ENCODE measurements around the gene SYT7. TPM values are rescaled to one million over a fixed set of nuclear protein-coding genes. Genes with fewer than 3 reads are reported as not detected.
"Not testable (repeated sequence)": the region's sequence is repeated elsewhere in the genome, so short reads cannot be mapped to it uniquely, and the experiment has no call there.

SYT7 gene, protein sequence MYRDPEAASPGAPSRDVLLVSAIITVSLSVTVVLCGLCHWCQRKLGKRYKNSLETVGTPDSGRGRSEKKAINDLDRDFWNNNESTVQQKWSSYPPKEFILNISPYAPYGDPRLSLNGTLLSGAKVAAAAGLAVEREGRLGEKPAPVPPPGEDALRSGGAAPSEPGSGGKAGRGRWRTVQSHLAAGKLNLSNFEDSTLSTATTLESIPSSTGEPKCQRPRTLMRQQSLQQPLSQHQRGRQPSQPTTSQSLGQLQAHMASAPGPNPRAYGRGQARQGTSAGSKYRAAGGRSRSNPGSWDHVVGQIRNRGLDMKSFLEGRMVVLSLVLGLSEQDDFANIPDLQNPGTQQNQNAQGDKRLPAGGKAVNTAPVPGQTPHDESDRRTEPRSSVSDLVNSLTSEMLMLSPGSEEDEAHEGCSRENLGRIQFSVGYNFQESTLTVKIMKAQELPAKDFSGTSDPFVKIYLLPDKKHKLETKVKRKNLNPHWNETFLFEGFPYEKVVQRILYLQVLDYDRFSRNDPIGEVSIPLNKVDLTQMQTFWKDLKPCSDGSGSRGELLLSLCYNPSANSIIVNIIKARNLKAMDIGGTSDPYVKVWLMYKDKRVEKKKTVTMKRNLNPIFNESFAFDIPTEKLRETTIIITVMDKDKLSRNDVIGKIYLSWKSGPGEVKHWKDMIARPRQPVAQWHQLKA
- 0.69 and 2.6 TPM in 2 replicates for total RNA-seq (2014; rRNA removed; shearing (Covaris generic))
- 1.6 and 1.9 TPM in 2 replicates for polyA plus RNA-seq (2015; cell fraction: cytosol; rRNA removed)
- 0.79 and 5.2 TPM in 2 replicates for polyA plus RNA-seq (2015; cell fraction: nucleus; rRNA removed)

DNA sequence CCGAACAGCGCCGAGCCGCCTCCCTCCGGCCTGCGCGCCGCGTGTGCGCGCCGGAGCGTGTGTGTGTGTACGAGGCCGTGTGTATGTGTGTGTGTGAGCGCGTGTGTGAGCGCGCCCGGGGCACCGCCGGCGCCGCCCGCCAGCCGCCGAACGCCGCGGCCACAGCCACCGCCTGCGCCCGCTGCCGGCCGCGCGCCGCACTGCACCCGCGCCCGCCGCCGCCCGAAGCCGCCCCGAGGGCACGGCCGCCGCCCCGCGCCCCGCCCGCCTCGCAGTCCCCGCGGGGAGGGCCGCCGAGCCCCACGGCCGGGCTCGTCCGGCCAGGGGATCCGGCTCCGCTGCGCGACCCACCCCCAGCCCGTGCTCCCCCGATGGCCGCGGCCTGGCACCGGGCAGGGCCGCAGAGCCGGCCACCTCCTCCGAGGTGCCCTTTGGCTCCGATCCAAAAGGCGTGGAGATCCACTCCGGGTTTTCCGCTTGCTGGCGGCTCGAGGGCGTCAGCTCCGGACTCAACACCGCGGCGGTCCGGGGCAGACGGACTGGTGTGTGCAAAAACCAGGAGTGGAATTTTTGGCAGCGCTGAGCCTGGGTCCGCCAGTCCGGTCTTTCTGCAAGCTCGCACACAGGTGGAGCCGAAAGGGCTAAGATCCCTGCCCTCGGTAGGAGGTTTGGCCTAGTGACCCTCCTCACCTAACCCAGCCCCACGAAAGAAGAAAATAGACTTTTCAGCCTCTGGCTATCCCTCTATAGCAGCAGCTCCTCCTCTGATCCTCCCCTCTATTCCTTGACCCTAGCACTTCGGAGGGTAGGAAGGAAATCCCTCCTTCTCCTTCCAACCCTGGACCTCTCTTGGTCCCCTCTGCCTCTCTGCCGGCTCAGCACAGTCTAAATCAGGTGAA is at the start of gene SYT7:
Gene SYT7, minus strand, starts transcription at position 47 of the 899 bp plus-strand sequence. CDS start 256 bp downstream, outside the sequence.
- peak; percentile 92 for DNase-seq (ENCODE audit: low read depth, low spot score)
- in situ Hi-C loops (cut with HindIII; ENCODE audit: low pct_unique_long_range_greater_than_20kb, low sequenced_read_pairs): no loop called here

DNA sequence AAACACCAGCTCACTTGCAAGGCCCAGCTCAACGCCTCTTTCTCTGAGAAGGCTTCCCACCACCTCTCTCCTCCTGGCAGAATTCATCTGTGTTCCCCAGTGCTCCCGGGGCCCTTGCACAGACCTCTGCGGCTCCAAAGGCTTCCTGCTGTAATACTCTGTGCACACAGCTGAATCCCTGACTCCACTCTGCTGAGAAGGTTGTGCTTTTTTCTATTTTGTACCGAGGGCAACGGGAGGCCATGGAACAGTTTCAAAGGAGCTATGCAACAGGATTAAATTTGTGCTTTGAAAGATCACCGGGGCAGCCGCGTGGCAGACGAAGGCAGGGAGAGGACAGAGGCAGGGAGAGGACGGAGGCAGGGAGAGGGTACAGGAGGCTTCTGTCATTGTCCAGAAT is 49.2 kb upstream of the SYT7 start:
- in situ Hi-C loops (cut with HindIII; ENCODE audit: low pct_unique_long_range_greater_than_20kb, low sequenced_read_pairs): no loop called here
- no peak for DNase-seq (ENCODE audit: low read depth, low spot score)

DNA sequence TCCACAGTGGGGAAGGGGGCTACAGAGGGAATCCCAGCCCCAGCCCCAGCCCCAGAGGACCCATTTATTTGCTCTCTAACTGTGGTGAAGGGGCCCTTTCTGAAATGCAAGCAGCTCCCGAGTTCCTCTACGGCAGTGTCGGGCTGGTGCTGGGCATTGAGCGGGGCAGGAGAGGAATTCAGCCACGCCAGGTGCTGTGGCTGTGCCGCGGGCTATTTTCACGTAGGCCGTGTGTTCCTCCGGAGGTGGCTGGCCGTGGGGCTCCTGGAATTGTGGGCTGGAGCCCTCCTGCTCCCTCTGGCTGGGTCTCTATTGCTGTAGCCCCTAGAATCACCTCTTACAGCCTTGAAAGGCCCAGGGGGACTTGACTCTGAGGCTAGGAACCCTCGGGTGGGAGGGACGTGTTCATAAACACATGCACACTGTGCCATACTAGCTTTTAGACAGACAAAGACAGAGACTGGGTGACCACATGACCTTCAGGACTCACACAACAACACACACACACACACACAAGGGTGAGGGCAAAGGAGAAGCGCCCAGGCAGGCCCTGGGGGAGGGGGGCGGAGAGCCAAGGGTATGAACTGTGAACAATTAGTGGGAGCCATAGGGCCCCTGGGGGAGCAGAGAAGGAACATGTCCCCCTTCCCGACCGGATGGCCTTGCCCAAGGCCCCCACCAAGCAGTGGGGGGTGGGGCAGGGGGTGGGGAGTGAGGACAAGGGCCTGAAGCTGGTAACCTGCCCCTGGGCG is 48.4 kb upstream of the SYT7 start:
- in situ Hi-C loops (cut with HindIII; ENCODE audit: low pct_unique_long_range_greater_than_20kb, low sequenced_read_pairs): no loop called here
- DNase-seq (ENCODE audit: low read depth, low spot score): no peak

DNA sequence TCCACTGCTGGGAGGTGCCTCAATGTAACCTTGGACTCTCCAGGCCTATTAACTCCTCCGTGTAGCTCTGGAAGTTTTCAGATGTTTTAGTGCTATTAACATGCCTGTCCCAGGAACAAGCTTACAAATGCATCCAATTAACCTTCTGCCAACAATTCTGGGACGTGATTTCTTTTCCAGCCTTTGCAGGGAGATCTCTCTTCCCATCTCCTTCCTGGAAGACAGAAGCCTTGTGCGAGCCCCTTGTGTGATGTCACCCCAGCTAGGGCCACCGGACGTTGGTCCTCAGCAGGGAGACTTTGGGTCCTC is 47.7 kb upstream of the SYT7 start:
- DNase-seq (ENCODE audit: low read depth, low spot score): no peak
- in situ Hi-C loops (cut with HindIII; ENCODE audit: low pct_unique_long_range_greater_than_20kb, low sequenced_read_pairs): no loop called here

DNA sequence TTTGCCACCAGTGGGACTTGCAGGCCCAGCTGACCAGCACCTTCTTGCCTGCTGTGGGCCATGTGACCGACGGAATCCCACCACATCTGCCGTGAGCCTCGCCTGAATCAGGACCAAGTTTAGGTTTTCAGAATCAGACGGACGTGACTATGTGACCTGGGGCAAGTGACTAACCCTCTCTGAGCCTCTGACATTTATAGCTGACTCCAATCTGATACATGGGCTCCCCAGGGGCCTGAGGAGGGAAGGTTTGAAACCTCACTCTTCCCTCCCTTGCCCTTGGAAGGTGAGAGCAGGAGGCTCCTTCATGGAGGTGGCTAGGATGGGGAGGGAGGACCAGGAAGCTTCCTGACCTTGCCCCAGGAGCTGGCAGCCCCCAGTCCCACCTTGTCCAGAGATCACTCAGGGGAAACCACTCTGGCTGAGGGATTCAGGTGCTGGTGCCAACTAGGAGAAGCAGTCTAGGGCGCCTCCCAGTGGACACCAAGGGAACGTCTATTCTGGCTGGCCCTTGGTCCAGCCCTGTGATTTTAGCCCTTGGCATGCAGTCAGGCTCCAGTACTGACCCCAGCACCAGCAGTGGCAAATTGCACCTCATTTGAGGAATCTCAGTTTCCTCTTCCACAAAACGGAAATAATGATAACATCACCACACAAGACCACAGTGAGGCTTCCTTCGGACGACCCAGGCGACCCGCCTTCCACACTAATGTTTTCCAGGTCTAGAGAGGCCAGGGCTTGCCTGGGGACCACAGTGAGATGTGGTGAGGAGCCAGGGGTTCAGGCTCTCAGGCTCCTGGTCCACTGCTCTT is 47.2 kb upstream of the SYT7 start:
- DNase-seq (ENCODE audit: low read depth, low spot score): peak; percentile 64
- in situ Hi-C loops (cut with HindIII; ENCODE audit: low pct_unique_long_range_greater_than_20kb, low sequenced_read_pairs): no loop called here

DNA sequence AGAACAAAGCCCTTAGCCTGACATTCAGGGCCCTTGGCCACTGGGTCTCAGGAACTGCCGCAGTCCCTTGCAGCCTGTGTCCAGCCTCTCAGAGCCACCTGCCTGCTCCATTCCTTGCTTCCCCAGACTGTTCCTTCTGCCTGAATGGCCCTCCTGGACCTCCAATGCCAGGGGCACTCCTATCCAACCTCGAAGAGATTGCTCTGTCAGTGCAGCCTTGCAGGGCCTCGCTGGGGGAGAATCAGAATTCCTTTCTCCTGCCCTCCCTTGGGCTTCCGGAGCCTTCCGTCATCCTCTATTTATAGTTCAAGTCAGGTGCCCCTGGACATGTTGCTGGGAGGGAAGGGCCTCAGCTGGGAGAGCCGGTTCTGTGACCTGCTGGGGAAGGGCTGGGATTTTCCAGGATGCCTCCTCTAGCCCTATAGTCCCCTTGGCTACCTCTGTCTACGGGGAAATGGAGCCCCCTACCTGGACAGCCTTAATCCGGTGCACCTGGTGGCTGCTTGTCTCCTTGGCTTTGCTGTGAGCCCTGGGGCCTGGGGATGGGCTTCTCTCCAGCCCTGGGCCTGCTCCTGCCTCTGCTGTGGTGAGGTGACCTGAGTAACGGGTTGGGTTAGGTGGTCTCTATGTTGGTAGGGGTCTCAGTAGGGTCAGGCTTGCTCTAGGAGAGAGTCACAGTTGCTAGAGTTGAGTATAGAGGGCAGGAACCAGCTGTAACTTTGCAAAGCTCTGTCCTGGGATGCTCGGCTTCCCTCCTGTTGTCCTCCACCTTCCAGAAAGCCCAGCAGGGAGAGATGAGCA is 45.9 kb upstream of the SYT7 start:
- DNase-seq (ENCODE audit: low read depth, low spot score): peak; percentile 32
- in situ Hi-C loops (cut with HindIII; ENCODE audit: low pct_unique_long_range_greater_than_20kb, low sequenced_read_pairs): no loop called here

DNA sequence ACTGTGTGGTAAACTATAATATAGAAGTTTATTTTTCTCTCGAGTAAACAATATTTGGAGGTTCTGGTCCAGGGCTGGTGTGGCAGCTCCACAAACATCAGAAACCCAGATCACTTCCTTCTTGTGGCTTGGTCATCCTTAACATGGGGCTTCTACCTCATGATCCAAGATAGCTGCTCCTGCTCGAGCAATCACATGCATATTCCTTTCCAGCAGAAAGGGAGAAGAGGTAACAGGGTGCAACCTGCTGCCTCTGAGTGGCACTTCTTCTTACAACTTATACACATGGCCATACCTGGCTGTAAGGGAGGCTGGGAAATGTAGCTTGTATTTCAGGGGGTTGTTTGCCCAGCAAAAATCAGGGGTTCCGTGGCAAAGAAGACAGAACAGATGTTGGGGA is 44.6 kb upstream of the SYT7 start:
- DNase-seq (ENCODE audit: low read depth, low spot score): no peak
- in situ Hi-C loops (cut with HindIII; ENCODE audit: low pct_unique_long_range_greater_than_20kb, low sequenced_read_pairs): no loop called here

DNA sequence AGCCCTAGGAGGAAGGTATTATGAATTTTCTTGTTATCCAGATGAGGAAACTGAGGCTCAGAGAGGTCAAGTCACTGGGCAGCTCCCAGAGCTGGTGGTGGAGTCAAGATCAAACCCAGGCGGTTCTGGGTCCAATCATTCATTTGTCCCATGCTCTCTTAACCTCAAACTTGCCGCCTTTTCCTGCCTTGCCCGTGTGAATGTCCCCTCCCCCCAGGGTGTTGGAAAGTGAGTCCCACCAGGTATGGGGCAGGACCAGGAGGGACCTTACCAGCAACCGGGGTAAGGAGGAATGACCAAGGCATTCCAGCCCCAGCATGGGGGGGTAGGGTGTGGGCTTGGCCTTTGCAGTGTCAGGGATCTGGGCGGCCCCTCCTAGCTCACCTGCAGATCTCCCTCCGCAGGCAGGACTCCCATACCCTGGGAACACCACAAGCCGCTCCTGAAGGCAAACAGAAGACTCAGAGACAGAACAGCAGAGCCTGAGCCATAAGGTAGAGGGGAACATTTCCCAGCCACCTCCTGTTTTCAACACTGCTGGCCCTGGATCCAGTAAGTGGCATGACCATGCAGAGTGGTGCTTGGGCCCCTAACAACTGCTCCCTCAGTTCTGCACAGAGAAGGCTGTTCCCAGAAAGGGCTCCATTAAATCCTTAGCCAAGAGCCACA is 41.2 kb upstream of the SYT7 start:
- in situ Hi-C loops (cut with HindIII; ENCODE audit: low pct_unique_long_range_greater_than_20kb, low sequenced_read_pairs): no loop called here
- DNase-seq (ENCODE audit: low read depth, low spot score): no peak

DNA sequence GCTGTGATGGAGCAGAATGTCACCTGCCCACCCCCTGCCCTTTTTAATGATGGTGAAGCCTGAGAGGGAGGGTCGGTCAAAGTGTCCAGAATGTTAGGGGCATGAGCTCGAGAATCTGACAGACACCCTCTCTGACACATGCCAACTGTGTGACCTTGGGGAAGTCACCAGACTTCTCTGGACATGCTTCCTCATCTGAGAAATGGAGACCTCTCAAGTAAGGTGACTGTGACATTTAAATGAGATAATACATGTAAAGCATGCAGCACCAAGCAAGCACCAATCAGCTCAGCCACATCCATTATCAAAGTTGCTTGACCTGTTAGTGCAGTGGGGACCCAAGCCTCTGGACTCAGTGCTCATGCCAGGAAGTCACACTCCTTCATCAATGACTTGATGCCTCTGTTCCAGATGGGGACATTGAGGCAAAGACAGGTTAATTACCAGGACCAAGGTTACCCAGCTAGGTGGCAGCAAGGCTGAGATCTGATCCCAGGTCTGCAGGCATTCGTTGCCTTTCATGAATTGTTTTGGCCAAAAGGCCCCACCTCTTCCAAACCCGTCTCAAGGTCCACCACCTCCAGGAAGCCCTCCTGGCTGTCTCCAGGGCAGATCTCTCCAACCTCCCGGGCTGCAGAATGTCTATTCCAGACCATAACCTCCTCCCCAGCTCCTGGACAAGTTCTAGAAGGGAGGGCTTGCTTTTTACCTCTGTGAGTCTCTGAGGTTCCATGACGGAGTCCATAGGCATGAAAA is 38.8 kb upstream of the SYT7 start:
- no peak for DNase-seq (ENCODE audit: low read depth, low spot score)
- in situ Hi-C loops (cut with HindIII; ENCODE audit: low pct_unique_long_range_greater_than_20kb, low sequenced_read_pairs): no loop called here

DNA sequence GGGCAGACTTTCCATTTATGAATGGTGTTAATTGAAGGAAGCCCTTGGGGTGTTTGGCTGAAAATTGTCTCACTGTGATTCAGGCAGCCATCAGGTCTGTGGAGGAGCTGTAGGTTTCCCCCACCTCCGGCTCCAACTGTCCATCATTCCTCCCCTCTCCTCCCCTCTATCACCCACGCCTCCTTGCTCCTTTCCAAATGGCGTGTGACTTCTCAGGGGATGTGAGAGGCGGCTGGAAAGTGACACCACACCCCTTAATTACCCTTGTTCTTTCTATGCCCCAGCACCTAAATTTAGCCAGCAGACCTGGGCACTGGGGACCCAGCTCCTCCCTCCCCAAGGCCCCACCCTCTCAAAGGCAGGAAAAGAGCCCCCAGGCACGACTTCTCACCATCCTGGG is 38.1 kb upstream of the SYT7 start:
- no peak for DNase-seq (ENCODE audit: low read depth, low spot score)
- in situ Hi-C loops (cut with HindIII; ENCODE audit: low pct_unique_long_range_greater_than_20kb, low sequenced_read_pairs): no loop called here

DNA sequence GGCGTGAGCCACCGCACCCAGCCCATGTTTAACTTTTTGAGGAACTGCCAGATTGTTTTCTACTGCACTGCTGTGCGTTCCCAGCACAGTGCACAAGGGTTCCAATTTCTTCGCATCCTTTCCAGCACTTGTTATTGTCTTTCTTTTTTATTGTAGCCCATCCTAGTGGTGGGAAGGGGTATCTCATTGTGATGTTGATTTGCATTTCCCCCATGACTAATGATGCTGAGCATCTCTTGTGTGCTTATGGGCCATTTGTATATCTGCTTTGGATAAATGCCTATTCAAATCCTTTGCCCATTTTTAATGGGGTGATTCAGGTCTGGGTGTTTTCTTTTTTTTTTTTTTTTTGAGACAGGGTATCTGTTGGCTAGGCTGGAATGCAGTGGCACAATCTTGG is 36.6 kb upstream of the SYT7 start:
- in situ Hi-C loops (cut with HindIII; ENCODE audit: low pct_unique_long_range_greater_than_20kb, low sequenced_read_pairs): no loop called here
- no peak for DNase-seq (ENCODE audit: low read depth, low spot score)

DNA sequence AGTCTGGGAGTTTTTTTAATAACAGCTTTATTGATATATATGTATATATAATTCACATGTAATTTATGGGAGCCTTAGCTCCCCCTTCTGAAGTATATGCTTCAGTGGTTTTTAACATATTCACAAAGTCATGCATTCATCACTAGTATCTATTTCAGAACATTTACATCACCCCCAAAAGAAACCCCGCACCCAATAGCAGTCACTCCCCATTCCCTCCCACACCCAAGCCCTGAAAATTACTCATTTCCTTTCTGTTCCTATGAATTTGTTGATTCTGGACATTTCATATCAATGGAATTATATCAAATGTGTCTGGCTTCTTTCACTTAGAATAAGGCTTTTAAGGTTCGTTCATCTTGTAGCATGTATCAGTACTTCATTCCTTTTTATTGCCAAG is 35.6 kb upstream of the SYT7 start:
- DNase-seq (ENCODE audit: low read depth, low spot score): no peak
- in situ Hi-C loops (cut with HindIII; ENCODE audit: low pct_unique_long_range_greater_than_20kb, low sequenced_read_pairs): no loop called here

DNA sequence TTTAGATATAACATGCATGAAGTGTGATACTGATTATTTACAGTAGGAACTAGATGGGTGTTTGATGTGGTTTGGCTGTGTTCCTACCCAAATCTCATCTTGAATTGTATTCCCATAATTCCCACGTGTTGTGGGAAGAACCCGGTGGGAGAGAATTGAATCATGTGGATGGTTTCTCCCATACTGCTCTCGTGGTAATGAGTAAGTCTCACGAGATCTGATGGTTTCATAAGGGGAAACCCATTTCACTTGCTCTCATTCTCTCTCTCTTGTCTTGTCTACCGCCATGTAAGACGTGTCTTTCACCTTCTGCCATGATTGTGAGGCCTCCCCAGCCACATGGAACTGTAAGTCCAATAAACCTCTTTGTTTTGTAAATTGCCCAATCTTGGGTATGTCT is 33.9 kb upstream of the SYT7 start:
- in situ Hi-C loops (cut with HindIII; ENCODE audit: low pct_unique_long_range_greater_than_20kb, low sequenced_read_pairs): not testable (repeated sequence)
- DNase-seq (ENCODE audit: low read depth, low spot score): peak; percentile 56

DNA sequence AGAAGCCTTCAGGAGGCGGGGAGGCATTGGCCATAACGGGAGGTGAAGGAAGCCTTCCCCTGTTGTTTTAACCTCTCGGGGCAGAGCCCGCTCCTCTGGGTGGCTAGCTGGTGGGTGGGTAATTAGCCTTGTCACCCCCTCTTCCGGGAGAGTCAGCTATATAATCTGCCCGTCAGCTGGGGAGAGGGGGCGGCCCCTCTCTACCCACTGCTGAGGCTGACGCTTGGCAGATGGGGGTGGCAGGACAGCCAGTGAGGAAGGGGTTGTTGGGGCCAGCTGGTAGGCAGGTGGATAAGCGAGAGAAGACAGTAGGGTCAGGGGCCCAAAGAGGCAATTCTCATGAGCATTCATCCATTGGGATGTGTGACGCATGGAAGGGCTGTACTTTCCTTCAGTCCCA is 33.0 kb upstream of the SYT7 start:
- in situ Hi-C loops (cut with HindIII; ENCODE audit: low pct_unique_long_range_greater_than_20kb, low sequenced_read_pairs): no loop called here
- no peak for DNase-seq (ENCODE audit: low read depth, low spot score)

DNA sequence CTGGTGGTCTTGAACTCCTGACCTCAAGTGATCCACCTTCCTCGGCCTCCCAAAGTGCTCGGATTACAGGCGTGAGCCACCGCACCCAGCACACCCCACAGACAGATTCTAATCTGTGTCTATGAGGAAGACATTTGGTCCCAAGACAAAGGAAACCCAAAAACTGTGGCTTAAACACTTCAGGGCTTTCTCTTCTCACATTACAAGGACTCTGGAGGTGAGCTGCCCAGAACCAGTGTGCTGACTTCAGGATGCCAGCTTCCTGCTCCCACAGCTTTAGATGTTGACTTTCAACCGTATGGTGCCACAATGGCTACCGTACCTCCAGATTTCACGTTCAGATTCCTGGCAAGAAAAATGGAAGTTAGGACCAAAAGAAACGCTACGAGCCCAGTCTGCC is 32.2 kb upstream of the SYT7 start:
- DNase-seq (ENCODE audit: low read depth, low spot score): no peak
- in situ Hi-C loops (cut with HindIII; ENCODE audit: low pct_unique_long_range_greater_than_20kb, low sequenced_read_pairs): no loop called here

Data from SK-MEL-5 (cell line).